HPDE6-E6E7 (cell line): ENCODE results near the gene ZFYVE16.
"Not testable (repeated sequence)": the region's sequence is repeated elsewhere in the genome, so short reads cannot be mapped to it uniquely, and the experiment has no call there.

Source experiments
- DNase-seq: peaks from one replicate; pipeline ENCODE4 v3.0.0; 2011; ENCODE audit warnings: missing footprints; ENCODE audit errors: extremely low spot score

Gene ZFYVE16

DNA sequence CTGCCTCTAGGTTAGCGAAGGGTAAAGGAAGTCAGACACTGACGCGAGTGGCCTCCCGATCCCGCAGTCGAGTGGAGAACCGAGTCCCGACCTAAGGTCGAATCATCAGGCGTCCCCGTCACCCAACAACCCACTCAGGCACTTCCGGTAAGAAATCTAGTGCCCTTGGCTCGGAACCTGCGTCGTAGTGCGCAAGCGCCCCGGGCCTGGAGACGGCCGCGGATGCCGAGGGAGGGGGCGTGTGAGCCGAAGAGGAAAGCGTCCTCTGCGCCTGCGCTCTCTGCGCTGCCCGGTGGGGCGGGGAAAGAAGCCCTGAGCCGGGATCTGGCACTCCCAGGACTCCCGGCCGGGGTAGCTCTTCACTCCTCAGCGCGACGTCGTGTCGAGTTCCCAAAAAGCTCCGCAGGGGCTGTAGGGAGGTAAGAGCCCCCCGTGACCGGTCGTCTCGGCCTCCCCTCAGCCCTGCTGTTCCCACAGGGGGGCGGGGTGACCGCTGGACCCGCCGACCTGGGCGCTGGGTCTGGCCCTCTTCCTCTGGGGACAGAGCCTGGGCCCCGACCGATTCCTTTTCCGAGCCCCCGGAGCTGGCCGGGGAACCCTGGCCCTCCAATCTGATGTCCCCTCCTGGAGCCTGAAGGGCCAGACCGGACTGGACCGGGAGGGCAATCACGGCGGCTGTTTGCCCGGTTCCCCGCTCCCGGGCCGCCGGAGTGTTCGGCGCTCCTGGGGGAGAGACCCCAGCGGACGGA is at the start of gene ZFYVE16:
TSS of gene ZFYVE16 (plus strand) at position 330 of the 749 bp plus-strand sequence. CDS start 26,084 bp downstream, outside the sequence.
- peak; percentile 98 for DNase-seq

DNA sequence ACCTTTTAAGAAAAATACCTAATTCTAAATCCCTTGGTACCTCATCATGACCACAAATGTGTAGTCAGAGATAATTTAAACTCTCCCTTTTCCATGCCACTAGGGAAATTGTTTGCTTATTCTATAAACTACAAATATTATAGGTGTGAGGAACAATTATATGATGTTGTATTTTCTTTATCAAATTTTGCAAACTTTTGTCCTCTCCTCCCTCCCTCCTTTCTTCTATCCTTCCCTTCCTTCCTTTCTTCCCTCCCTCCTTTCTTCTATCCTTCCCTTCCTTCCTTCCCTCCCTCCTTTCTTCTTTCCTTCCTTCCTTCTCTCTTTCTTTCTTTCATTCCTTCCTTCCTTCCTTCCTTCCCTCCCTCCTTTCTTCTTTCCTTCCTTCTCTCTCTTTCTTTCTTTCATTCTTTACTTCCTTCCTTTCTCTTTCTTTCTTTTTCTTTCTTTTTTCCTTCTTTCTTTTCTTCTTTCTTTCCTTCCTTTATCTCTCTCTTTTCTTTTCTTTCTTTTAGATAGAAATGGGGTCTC is 46.9 kb upstream of the ZFYVE16 start:
- no peak for DNase-seq

DNA sequence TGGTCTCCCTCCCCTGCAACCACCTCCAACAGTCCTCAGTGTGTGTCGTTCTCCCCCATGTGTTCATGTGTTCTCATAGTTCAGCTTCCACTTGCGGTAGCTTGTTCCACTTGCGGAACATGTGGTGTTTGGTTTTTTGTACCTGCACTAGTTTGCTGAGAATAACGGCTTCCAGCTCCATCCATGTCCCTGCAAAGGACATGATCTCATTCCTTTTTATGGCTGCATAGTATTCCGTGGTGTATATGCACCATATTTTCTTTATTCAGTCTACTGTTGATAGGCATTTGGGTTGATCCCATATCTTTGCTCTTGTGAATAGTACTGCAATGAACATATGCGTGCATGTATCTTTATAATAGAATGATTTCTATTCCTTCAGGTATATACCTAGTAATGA is 43.0 kb upstream of the ZFYVE16 start:
- DNase-seq: no peak

DNA sequence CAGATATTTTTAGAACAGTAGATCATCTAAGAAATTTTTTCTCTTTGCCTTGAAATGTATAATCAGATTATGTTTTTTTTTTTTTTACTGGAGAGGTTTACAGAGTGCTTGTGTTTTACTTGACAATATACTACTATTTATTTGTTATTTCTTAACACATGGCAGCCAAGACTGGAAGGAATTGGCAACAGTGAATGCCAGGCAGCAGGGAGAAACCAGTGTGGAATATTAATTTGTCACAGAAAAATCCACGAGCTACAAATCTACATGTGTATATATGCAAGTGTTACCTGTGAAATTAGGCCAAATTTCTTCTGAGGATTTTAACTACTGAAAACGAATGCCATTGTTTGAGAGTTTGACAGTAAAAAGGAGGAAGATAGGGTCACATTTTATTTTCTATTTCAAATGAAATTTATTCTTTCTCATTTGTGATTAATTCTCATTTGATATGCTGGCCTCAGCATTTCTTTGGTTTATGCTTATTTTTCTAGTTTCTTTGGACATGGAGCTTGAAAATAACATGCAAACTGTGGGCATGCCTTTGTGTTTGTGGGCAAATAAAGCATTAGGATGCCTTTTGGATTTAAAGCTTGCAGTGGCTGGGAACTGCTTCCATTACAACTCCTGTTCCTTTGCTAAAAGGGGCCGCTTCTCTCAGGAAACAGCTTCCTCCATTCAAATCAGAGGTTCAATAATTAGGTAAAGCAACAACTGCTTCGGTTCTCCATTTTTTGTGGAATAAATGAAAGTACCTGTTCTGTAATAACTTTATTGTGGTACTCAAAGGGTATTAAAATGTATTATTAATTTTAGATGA is 39.0 kb upstream of the ZFYVE16 start:
- DNase-seq: no peak

DNA sequence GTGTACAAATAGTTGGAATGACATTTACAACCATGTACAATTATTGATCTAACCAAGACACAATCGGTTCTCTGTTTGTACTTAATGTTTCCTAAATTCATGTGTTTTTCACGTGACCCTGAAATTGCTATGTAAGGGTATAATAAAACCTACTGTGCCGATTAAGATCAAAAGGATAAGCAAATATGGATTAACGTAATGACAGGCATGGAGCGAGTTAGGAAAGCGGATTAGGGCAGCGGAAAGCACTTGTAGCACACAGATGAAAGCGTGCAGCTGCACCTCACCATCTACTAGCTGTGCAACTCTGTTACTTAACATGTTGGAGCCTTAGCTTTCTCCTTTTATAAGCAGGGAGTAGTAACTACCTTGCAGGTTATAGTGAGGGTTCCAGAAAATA is 38.3 kb upstream of the ZFYVE16 start:
- DNase-seq: no peak

DNA sequence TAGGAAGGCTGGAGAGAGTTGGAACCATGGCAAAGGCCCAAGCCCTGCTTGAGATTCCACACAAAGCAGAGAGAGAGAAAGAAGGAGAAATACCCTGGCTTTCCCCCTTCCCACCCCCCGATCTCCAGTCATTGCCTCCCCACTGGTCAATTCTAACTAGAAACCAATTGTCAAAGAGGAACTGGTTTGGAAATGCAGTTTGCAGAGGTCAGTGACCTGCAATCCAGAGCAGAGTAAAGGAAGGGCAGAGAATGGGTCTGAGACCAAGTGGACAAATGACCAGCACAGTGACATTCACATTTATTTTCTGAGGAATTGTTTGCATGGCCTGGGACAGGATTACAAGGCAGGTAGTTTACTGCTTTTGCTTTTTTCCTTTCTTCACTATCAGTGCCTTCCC is 37.5 kb upstream of the ZFYVE16 start:
- DNase-seq: no peak

DNA sequence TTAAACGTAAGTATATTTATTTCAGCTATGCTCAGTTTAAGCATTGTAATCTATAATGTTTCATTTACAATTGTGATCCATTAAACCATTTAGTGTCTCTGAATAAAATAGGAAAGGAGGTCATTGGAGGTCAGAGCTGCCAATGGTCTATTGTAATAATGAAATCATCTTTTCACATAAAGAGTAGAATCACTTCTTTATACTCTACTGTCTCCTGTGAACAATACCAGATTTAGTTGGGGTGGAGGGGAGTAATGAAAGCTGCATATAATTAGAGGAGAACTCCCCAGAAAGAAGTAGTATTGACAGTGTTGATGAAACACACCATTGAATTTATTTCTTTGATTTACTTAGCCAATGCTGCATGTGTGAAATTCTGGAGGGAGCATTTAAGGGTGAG is 35.1 kb upstream of the ZFYVE16 start:
- no peak for DNase-seq

DNA sequence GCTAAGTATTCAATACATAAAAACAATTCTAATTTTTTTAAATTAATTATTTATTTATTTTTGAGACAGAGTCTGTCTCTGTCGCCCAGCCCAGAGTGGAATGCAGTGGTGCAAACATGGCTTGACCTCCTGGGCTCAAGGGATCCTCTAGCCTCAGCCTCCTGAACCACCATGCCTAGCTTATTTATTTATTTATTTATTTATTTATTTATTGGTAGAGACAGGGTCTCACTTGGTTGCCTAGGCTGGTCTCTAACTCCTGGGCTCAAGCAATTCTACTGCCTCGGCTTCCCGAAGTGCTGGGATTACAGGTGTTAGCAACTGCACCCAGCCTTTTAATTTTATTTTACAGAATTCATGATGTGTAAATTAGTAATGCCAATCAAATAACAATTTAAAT is 33.7 kb upstream of the ZFYVE16 start:
- no peak for DNase-seq

DNA sequence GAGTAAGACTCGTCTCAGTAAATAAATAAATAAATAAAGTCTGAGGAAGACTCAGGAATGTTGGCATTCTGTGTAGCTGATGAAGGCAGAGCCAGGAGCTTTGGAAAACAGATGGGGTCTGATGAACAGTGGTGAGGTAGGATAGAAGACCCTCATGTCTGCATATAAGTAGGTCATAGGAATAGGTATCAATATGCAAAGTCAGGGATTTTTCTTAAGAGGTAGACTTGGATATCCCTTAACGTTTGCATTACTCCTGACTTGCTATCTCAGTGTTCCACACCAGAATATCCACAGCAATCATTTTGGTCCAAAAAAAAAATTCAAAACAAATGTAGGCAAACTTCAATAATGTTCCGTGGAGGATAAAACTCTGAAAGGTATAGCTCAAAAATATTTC is 31.3 kb upstream of the ZFYVE16 start:
- DNase-seq: no peak

DNA sequence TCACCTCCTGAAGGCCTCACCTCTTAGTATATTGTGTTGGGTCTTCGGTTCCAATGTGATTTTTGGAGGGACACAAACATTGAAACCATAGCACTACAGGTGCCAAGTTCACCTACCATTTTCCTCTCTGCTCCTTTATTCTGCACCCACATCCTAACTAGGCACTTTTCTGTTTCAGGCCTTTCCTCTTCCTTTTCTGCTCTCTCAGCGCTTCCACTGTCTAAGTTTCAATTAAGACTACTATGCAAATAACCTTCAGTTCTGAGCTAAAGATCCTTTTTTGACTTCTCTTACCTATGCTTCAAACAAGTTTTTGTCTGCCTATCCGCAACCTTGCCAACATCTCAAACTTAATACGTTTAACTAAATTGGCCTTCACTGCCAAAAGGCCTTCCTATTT is 25.4 kb upstream of the ZFYVE16 start:
- no peak for DNase-seq

DNA sequence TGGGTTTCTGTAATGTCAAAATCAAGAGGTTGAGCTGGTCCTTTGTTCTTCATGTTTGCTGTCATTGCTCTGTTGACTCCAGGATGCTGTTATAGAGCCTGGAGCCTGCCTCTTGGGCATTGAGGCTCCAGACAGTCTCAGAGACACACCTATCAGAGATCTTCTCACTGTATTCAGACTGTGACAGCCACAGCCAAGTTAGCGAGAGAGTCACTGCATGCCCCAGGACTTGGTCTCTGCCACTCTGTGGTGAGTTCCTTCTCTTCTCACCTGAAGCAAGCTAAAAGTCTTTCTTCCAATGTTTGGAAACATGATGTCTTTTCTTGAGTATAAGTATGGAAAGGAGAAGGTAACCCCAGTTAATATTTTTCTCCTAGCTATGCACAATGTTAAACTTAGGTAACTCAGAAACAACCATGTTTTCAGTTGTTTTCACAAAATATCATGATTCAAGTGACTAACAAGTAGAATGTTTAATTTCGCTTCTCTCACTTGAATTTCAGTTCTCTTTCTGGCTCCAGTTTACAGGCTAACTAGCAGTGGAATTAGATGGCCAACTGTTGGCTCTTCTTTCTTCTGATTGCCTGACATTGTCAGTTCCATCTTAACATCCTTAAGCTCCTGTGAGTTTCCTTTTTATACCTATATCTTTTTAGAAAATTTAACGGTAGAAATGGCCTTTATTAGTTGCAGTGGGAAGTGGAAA is 20.6 kb upstream of the ZFYVE16 start:
- DNase-seq: no peak

DNA sequence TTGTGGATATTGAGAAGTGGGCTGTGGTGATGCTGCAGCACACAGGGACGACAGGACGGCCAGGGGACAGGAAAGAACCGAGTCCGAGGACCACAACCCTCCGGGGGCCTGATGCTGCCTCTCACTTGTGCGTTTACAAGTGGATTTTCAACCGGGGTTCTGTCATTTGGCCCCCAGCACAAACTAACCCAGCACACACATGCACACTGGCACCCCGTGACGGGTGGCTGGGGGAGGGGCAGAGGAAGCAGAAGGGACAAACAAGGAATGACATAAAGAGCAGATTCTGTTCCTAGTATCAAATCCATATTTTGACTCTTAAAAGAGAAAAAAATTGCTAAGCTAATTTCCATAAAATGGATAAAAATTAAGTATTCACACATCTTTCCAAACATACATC is 18.3 kb upstream of the ZFYVE16 start:
- DNase-seq: no peak

DNA sequence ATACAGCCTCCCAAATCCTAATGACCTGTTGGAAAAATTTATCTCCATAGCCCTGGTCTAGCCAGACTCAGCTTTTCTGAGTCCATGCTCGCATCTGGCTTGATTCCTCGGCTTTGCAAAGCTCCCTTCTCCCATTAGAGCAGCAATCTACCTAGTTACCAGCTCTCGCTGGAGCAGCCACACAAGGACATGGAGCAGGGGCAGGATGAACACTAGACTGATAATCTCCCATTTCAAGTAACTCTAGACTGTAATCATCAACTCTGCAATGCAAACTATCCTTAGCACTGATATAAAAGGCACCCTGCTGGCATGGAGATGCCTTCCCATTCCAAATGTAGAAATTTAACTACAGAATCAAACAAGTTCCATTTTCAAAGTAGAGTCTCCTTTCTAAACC is 17.5 kb upstream of the ZFYVE16 start:
- not testable (repeated sequence) for DNase-seq

DNA sequence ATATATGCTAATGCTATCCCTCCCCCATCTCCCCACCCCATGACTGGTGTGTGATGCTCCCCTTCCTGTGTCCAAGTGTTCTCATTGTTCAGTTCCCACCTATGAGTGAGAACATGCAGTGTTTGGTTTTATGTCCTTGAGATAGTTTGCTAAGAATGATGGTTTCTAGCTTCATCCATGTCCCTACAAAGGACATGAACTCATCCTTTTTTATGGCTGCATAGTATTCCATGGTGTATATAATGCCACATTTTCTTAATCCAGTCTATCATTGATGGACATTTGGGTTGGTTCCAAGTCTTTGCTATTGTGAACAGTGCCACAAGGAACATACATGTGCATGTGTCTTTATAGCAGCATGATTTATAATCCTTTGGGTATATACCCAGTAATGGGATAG is 16.6 kb upstream of the ZFYVE16 start:
- not testable (repeated sequence) for DNase-seq

DNA sequence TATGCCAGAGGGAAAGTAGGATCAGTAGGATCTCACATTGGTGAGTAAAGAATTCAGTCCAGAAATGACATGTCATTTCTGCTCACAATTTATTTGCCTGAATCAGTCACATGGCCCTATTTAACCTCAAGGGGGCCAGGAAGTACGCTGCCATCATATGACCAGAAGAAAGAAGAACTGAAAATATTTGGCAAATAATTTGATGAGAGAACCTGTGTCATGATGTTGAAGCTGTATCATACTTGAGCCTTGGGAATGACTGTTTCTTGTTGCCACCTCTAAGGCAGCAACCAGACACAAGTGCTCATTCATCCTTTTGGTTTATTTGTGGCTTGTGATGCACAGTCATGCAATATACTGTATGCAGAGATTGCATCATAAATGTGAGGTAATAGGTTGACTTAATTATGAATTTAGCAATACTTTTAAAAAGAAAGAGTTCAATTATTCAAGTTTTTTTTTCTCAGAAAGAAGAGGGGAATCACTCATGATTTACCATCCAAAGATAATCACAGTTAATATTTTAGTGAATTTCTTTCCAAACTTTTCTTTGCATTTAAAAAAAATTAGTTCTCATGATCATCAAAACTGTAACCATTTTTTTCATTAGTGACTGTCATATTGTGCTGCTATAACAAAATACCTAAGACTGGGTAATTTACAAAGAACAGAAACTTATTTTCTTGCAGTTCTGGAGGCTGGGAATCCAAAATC is 8.2 kb upstream of the ZFYVE16 start:
- DNase-seq: no peak

DNA sequence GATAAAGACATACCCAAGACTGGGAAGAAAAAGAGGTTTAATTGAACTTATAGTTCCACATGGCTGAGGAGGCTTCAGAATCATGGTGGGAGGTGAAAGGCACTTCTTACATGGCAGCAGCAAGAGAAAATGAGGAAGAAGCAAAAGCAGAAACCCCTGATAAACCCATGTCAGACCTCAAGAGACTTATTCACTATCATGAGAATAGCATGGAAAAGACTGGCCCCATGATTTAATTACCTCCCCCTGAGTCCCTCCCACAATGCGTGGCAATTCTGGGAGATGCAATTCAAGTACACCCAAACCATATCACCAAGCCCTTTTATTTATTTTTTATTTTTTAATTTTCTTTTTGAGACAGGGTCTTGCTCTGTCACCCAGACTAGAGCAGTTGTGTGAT is 7.5 kb upstream of the ZFYVE16 start:
- DNase-seq: not testable (repeated sequence)

DNA sequence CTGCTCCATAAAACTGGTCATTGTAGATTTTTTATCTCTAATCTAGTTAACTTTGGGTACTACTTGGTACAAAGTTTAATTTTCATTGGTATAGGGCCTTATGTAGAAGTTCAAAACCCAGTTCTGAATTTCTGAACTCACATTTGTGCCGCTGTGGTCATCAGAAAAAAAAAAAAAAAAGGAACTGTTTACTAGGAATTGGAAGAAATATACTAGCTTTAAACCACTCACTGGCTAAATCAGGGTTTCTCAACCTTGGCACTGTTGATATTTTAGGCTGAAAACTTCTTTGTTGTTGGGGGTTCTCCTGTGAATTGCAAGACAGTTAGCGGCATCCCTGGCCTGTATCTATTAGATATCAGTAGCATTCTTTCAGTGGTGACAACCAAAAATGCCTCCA is 4.1 kb upstream of the ZFYVE16 start:
- no peak for DNase-seq

DNA sequence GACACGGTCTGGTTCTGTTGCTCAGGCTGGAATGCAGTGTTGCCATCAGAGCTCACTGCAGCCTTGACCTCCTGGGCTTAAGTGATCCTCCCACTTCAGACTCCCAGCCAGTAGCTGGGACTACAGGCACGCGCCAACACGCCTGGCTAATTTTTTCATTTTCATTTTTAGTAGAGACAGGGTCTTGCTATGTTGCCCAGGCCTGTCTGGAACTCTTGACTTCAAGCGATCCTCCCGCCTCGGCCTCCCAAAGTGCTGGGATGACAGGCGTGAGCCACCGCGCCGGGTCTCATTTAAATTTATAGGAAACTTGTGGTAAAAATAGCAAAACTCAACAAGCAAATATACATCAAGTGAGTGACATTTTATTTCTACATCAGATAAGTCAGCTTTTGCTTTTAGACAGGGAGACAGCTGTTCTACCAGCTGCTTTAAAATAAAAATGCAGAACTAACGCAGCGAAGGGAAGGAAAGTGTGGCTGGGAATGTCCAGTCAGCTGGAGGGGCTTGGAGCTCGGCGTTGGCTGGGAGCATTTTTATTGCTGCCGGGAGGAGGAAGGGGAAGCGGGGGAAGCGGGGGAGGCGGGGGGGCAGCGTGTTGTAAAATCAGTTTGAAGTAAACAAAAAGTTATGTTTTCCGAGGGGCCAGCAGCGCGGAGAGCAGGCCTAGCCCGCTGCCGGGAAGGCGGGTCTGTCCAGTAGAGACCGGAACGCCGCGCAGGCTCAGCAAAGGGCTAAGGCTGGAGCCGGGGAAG is 707 bp upstream of the ZFYVE16 start:
- no peak for DNase-seq

DNA sequence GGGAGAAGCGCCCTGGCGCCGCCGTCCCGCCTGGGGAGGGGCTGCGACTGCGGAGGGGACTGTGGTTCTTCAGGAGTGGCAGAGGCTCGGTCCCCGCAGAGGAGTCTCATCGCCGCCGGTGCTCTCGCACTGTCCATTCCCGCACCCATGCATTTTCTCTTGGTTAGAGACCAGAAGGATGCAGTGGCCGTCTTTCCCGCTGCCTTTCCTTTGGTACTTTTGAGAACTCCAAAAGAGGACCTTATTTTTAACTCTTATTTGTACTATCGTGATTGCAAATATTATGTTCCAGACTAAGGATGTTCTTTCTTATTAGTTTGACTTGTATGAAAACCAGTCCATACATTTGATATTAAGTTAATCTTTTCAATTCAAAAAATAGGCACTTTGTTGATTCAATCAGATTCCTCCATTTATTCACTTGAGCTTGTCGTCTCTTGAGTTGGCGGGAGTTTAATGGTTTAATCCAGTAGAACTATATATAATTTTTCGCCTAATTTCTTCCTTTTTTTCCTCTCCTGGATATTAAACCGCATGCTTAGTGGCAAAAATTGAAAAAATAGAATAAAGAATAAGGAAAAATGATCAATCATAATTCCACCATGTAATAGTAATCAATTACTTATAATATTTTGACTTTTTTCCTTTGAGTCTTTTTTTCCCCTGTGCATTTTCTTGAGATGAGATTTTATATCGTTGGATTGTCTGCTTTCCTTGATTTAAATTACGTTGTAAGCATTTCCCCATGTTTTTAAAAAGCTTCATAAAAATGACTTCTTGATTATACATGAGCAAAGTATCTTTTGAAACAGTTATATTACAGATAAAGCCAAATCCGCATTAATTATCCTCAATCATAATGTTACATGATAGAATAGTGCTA is 861 bp downstream of the ZFYVE16 start:
- peak; percentile 43 for DNase-seq
